GM18517 (cell line): ENCODE results near the gene GRID1.

Experiments
- ATAC-seq: cut with Tn5 transposase; IDR thresholded peaks from one replicate; pipeline ENCODE4 v1.9.1; 2021; ENCODE audit warnings: mild to moderate bottlenecking, moderate library complexity; ENCODE audit not compliant: unreplicated experiment

The GRID1 gene

GRCh38 chr10:86218160-86218559 is 148.4 kb downstream of the GRID1 start:
- ATAC-seq = no peak

GRCh38 chr10:86217371-86218080 is 149.1 kb downstream of the GRID1 start:
- ATAC-seq = no peak

- no peak for ATAC-seq
Observed at GRCh38 chr10:86216886-86217285, 149.7 kb downstream of the GRID1 start.

GRCh38 chr10:86215712-86216111 is 150.9 kb downstream of the GRID1 start:
- ATAC-seq = no peak

- no peak for ATAC-seq
Observed at GRCh38 chr10:86215046-86215445, 151.5 kb downstream of the GRID1 start.

GRCh38 chr10:86213148-86213547 is 153.4 kb downstream of the GRID1 start:
- no peak for ATAC-seq

GRCh38 chr10:86212391-86212700 is 154.2 kb downstream of the GRID1 start:
- no peak for ATAC-seq

GRCh38 chr10:86211691-86212390 is 154.8 kb downstream of the GRID1 start:
- ATAC-seq = no peak

GRCh38 chr10:86210416-86210815 is 156.2 kb downstream of the GRID1 start:
- no peak for ATAC-seq

- no peak for ATAC-seq
Observed at GRCh38 chr10:86209726-86210125, 156.9 kb downstream of the GRID1 start.

GRCh38 chr10:86207226-86207625 is 159.4 kb downstream of the GRID1 start:
- no peak for ATAC-seq

- ATAC-seq = no peak
Observed at GRCh38 chr10:86206240-86206579, 160.4 kb downstream of the GRID1 start.

GRCh38 chr10:86205306-86206239 is 161.0 kb downstream of the GRID1 start:
- ATAC-seq = no peak

GRCh38 chr10:86204421-86205305 is 161.9 kb downstream of the GRID1 start:
- ATAC-seq = no peak

GRCh38 chr10:86203162-86203905 is 163.3 kb downstream of the GRID1 start:
- ATAC-seq = no peak

- ATAC-seq = no peak
Observed at GRCh38 chr10:86202226-86202735, 164.3 kb downstream of the GRID1 start.

- no peak for ATAC-seq
Observed at GRCh38 chr10:86200867-86201266, 165.7 kb downstream of the GRID1 start.

- no peak for ATAC-seq
Observed at GRCh38 chr10:86200269-86200668, 166.3 kb downstream of the GRID1 start.

- ATAC-seq = no peak
Observed at GRCh38 chr10:86199041-86199440, 167.6 kb downstream of the GRID1 start.

GRCh38 chr10:86198271-86198670 is 168.3 kb downstream of the GRID1 start:
- no peak for ATAC-seq
